OCI-LY1 (cell line): ENCODE data around the gene CPSF4L.

ENCODE experiments used
- EZH2 ChIP-seq: fragments of 200-600 bp; sonication (generic), shearing (Covaris generic); IDR thresholded peaks from 2 replicates; pipeline ENCODE4 v1.8.0; 2017; ENCODE audit warnings: borderline replicate concordance, mixed run types, mild to moderate bottlenecking, antibody characterized with exemption, low read length, moderate library complexity, mixed read lengths
- TF ChIP-seq, protein P1 (sequence below): fragments of 200-600 bp; sonication (generic), shearing (Covaris generic); IDR thresholded peaks from 2 replicates; pipeline ENCODE4 v1.5.1; 2017; ENCODE audit warnings: mild to moderate bottlenecking, antibody characterized with exemption, low read length, moderate library complexity, mixed read lengths

DNA sequence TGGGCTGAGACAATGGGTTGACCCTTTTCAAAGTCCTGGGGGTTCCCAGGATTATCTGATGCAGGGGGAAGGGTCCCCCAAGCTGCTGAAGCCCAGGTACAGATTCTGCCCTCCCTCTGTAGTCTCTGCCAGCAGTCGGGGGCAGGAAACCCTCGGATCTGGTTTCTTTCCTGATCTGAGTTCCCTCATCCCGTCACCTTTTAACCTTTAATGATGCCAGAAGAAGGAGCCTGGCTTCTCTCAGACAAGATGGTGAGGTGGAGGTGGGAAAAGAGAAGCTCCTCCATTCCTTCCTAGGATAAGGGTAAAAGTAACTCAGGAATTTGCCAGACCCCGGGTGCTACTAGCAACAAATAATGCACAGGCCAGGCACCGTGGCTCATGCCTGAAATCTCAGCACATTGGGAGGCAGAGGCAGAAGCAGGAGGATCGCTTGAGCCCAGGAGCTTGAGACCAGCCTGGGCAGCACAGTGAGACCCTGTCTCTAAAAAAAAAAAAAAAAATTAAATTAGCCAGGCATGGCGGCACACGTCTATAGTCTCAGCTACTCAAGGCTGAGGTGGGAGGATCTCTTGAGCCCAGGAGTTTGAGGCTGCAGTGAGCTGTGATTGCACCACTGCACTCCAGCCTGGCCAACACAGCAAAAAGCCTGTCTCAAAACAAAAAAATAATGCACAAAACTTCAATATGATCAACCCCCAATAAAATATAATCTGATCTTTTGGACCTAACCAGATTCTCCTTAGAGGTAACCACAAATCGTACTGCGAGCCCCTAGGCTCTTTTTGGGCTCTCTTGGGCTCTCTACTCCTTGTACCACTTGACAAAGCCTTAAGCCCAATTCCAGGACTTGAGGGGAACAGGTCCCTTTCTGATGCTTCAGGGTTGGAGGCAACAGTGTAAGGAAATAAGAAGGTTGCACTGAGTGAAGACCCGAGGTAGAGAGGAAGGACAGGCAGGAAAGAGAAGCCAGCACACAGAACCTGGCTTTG, 44.5 kb upstream of the CPSF4L start:
- TF ChIP-seq, protein P1, sequence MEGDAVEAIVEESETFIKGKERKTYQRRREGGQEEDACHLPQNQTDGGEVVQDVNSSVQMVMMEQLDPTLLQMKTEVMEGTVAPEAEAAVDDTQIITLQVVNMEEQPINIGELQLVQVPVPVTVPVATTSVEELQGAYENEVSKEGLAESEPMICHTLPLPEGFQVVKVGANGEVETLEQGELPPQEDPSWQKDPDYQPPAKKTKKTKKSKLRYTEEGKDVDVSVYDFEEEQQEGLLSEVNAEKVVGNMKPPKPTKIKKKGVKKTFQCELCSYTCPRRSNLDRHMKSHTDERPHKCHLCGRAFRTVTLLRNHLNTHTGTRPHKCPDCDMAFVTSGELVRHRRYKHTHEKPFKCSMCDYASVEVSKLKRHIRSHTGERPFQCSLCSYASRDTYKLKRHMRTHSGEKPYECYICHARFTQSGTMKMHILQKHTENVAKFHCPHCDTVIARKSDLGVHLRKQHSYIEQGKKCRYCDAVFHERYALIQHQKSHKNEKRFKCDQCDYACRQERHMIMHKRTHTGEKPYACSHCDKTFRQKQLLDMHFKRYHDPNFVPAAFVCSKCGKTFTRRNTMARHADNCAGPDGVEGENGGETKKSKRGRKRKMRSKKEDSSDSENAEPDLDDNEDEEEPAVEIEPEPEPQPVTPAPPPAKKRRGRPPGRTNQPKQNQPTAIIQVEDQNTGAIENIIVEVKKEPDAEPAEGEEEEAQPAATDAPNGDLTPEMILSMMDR = no peak
- no peak for TF ChIP-seq EZH2
